IPS DF 4.7 (cell line): ENCODE measurements around the gene TMEM79.

ENCODE experiments used
- DNase-seq: peaks from one replicate; pipeline ENCODE4 v3.0.0-alpha.2; 2013; ENCODE audit warnings: low spot score; ENCODE audit errors: extremely low read depth

TMEM79 gene

DNA sequence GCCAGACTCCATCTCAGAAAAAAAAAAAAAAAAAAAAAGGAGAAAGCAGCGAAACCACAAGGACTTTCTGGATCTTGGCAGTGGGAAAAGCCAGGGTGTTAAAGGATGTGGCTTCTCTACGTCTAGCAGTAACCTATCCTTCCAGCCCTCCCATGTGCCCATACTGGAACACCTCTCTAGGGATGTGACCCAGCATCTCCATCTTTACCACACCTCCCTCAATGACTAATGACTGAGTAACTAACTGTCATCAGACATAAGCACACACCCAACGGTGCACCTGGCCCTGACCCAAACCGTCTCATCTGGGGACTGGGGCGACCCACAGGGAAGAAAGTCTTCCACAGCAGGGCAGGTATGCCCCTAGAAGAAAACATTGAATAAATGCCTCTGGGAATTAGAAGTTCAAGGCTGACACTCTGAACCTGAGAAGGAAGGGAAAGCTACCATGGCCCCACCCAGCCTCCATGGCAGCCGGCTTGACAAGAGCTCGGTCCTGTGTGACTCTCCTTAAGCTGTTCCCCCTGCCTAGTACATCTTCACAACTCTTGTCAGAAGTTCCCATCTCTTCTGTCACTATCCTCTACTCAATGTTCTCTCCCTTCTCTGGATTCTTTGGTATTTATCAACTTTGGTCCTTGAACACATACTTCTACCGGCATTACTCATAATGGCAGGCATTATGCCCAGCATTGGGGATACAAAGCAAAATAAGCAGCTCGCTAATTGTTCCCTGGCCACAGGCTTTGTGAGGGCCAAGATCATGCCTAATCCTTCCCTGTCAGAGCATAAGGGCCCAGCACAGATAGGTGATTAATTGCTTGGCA is 21.5 kb upstream of the TMEM79 start:
- no peak for DNase-seq

DNA sequence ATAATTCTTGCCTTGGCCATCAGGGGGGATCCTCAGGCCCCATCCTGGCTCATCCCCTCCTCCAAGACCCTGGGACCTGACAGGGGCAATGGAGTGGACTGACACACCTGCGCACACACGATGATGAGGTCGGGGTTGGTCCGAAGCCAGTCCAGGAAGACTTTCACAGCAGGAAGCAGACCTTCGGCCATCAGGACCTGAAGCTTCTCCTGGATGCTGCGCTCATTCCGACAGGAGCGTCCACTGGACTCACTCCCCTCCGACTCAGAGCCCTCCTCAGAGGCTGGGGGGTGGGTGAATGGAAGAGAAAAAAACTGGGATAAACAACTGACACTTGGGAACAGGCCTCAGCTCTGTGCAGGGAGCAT is 20.9 kb upstream of the TMEM79 start:
- no peak for DNase-seq

GRCh38 chr1:156266051-156266450 is 18.1 kb upstream of the TMEM79 start:
- no peak for DNase-seq

DNA sequence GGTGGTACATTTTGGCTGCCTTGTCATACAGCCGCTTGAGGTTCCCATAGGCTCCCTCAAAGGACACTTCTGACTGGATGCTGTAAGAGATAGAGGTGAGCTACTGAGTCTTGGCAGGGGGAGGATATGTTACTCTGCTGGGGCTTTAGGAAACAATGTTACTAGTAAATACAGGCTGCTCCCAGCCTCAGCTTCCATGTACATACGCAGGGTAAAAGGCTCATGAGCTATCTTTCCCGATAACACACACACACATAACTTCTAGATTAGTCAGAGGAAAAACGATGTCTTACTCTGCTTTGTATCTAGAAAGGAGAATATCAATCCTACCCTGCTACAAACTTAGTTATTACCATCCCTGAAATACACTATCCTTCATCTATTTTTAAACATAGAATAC is 15.8 kb upstream of the TMEM79 start:
- DNase-seq: no peak

DNA sequence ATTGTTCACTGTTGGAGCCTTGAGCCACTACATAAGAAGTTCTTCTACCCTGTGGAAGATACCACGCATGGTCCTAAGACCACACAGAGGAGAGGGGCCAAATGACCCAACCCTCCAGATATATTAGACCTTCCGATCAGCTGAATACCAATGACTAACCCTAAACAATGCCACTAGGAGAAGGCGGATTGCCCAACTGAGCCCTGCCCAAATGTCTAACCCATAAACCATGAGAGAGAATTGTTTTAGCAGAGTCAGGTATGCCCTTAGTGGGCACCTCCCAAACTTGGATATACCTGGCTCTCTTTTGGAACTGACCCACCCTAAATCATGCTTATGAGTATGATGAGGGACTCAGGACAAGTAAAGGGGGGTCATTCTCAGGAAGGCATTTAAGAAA is 13.8 kb upstream of the TMEM79 start:
- no peak for DNase-seq

DNA sequence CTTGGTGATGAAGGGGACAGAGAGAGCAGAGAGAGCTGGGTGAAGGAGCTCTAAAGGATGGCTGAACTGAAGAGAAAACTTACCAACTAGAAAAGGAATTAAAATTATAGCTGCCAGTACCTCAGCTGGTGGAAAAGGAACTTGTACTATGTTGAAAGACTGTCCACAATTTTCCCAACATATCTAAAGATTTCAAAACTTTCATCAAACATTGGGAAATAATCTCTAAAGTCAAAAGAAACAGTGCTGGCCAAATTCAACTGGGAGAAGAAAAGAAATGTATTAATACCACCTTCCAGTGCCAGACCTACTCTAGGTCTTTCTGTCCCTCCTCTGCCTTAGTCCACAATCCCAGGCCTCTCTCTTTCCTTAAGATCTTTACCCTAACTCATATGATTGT is 7.6 kb upstream of the TMEM79 start:
- no peak for DNase-seq

DNA sequence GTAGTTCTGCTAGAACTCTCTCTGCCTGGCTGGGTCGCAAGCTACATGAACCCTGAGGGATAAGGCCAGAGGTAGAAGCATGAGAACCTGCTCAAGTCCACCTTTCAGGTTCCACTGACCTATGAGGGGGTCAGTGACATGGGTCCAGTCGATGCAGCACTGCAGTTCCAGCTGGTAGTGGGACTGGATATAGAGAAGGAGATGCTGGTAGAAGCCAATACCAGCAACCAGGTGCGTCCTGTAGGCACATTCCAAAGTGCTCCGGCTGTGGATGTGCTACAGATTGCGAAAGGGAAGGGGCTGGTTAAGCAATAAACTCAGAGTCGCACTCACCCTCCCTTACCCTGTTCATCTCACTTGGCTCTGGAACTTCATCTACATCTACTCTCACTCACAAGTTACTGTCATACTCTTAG is 7.2 kb upstream of the TMEM79 start:
- no peak for DNase-seq

DNA sequence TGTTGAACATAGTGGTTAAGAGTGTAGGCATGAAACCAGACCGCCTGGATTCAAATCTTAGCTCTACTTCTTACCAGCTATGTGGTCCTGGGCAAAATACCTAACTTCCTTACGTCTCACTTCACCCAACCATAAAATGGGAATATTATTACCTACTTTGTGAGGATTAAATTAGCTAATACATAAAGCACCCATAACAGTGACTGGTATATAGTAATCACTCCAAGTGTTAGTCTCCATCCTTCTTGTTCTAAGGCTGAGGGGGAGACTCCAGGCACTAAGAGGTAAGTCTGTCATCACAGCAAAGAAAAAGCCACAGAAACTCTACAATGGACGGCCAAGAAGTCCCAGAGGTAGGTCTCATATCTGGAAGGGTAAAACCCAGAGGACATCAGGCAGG is 4.3 kb upstream of the TMEM79 start:
- DNase-seq: no peak

GRCh38 chr1:156281281-156281680 is 2.8 kb upstream of the TMEM79 start:
- no peak for DNase-seq

- DNase-seq: no peak
Observed at GRCh38 chr1:156281693-156282478, 2.2 kb upstream of the TMEM79 start.

DNA sequence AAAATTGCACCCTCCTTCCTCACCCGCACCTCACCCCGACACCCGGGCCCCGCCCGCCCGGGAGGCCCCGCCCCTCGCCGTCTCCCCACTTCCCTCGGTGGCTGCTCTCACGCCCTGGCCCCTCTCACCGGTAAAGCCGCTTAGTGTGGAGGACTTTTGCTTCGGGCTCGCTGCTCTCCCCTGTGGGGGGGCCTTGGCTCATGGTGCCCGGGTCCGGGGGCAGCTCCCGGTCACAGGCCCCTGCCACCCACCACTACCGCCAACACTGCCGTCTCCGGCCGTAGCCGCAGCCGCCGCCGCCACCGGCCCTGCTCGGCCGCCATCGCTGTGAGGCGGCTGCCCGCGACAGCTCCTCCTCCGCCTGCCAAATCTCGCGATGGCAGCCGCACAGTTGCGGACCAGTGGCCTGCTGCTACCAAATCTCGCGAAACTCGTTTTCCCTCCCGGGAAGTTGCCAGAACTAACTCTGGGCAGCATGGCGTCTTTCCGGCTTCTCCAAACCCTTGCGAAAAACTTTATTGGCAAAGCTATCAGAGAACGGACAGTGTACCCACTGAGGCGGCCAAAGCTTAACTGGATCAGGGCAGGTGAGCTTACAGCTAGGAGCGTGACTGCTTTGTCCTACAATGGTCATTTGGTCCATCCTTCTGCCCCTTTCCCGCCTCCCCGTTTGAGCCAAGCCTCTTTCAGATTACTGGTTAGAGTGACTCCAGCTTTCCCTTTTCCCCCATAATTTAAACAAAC is 1.5 kb upstream of the TMEM79 start, which contains the start of gene SMG5:
Gene SMG5 (minus strand): TSS at position 347 of the 744 bp plus-strand sequence. CDS start 145 bp downstream, at position 202.
- DNase-seq: peak; percentile 99

DNA sequence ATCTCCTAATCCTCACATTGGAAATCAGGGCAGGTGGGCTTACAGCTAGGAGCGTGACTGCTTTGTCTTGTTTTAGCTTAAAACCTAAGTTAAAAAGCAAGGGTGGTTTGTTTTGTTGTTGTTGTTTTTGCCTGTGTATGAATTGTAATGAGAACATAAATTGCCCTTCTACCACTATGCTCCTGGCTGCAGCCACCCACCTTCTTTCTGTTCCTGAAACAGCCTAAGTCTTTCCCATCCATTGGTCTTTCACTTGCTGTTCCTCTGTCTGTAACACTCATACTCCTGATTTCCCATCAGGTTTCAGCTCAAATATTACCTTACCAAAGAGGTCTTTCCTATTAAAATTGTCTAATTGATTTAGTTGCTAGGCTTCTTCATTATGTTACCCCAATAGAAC is 604 bp upstream of the TMEM79 start:
- DNase-seq: no peak

GRCh38 chr1:156284757-156285156 is 632 bp downstream of the TMEM79 start:
- DNase-seq: no peak

GRCh38 chr1:156285437-156285836 is 1.3 kb downstream of the TMEM79 start:
- DNase-seq: no peak

- DNase-seq: no peak
Observed at GRCh38 chr1:156286061-156286460, 1.9 kb downstream of the TMEM79 start.

- DNase-seq: no peak
Observed at GRCh38 chr1:156289857-156290256, 5.7 kb downstream of the TMEM79 start.

- no peak for DNase-seq
Observed at GRCh38 chr1:156291226-156292061, 7.3 kb downstream of the TMEM79 start.

DNA sequence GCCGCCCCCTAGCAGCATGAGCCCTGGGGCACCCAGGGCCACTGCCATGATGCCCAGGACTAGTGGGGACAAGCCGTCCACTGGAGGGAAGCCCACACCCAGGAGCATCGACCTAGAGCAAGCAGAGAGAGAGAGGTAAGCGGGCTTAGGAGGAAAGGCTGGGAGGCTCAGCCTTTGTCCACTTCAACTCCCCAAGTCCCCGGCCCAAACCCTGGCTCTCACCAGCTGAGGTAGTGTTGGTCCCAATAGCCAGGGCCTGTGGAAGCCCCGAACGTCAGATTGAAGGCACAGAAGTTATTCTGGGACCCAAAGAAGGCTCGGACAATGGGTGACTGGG is 8.9 kb downstream of the TMEM79 start:
- no peak for DNase-seq

DNA sequence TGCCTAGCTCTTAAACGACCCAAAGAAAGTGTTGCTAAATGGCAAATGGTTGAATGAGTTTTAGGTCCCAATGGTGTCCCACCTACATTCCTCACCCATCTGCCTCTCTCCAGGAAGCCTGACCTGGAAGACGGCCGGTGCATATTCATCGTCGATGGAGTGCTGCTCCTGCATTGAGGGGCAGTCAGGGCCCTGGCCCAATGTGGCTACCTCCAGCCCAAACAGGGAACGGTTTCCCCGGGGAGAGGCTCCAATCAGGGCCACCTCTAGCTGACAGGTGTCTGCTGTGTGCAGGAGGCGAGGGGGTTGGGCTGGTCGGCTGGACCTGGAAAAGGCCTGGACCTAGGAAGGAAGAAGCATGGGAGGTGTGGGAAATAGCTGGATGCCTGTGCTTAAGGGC is 9.8 kb downstream of the TMEM79 start:
- no peak for DNase-seq

- no peak for DNase-seq
Observed at GRCh38 chr1:156295391-156295947, 11.3 kb downstream of the TMEM79 start, which contains the start of gene GLMP. Gene GLMP, minus strand, starts transcription at chr1:156295679. Its CDS starts 34 bp downstream, at chr1:156295645.

DNA sequence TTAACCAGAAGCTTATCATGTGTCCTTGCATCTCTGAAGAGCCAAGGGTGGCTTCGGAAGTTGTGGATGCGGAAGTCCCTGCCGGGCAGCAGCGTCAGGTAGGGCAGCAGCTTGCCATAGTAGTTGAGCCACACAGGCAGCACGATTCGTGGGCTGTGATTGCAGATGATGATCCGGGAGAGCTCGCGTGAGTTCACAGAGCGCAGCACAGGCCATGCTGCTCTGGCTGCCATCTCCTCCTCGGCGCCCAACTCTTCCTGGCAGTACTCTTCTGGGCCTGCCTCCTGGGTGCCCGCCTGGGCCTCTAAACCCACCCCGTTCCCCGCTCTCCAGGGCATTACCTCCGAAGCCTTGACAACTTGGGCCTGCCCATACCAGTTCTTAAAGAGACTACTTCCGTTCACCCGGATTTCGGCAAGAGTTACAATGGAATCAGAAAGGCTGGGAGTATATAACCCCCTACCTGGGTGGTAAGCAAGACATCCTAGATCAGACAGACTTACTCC is 14.8 kb downstream of the TMEM79 start, which contains the start of gene VHLL:
Gene VHLL (minus strand): TSS at position 456 of the 506 bp plus-strand sequence. CDS start 118 bp downstream, at position 338.
- no peak for DNase-seq
